ENCODE data around the gene SRSF11. TPM values are rescaled to one million over a fixed set of nuclear protein-coding genes. Genes with fewer than 3 reads are reported as not detected.

SRSF11 gene
- total and polyA plus RNA-seq, 5 donors from 2014 or later, result 83.7 to 332 (median 109) TPM

DNA sequence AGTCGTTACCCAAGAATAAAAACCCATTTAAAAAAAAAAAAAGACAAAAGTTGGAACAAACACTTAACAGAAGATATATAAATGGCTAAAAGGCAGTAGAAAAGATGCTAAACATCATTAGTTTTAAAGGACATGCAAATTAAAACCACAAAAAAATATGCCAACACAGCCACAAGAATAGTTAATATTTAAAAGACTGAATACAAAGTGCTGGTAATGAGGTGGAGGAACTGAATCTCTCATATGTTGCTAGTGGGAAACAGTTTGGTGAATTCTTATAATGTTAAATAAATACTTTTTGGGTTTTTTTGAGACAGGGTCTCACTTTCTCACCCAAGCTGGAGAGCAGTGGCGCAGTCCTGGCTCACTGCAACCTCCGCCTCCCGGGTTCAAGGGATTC is 25.8 kb upstream of the SRSF11 start:
- H3K9me3 Mint-ChIP-seq, result peaks cover 0 to 5% (median 0%) of the 10 kb centered on the region in 7 donors
- Histone ChIP-seq H3K4me3 (ENCODE audit: low read depth, low read length) (no peak overlapping the region), H3K9me3 (ENCODE audit: control insufficient read depth in 2 of 2, low read length in 2 of 2) (no peaks in the 10 kb centered on the region), H3K4me1 (ENCODE audit: control insufficient read depth, insufficient read depth, low read length, poor library complexity, severe bottlenecking) (no peaks in the 10 kb centered on the region), H3K27me3 (ENCODE audit: control insufficient read depth, insufficient read depth, low read length) (no peaks in the 10 kb centered on the region), H3K36me3 (ENCODE audit: control insufficient read depth, insufficient read depth, low read length) (no peaks in the 10 kb centered on the region), H3K27ac (ENCODE audit: insufficient read depth, low read length, poor library complexity, severe bottlenecking) (no peak overlapping the region)
- H3K4me1 Mint-ChIP-seq, result peaks cover 23 to 41% (median 30%) of the 10 kb centered on the region in 4 donors
- DNase-seq, result no peak
- no peaks in the 10 kb centered on the region for H3K27me3 Mint-ChIP-seq
- peak overlapping the region in 1 of 4 donors; percentile 21 for H3K4me3 Mint-ChIP-seq
- ATAC-seq (ENCODE audit: low read depth in 2 of 2), result no peak
- H3K36me3 Mint-ChIP-seq, result peaks cover 7% of the 10 kb centered on the region
- H3K27ac Mint-ChIP-seq, result no peak overlapping the region

- no peaks in the 10 kb centered on the region for H3K27me3 Mint-ChIP-seq
- peaks cover 10% of the 10 kb centered on the region for H3K36me3 Mint-ChIP-seq
- no peak overlapping the region for H3K4me3 ChIP-seq (ENCODE audit: low read depth, low read length)
- H3K4me3 Mint-ChIP-seq, result no peak overlapping the region
- no peak for DNase-seq
- peaks cover 25 to 43% (median 36%) of the 10 kb centered on the region in 4 donors for H3K4me1 Mint-ChIP-seq
- H3K9me3 ChIP-seq (ENCODE audit: control insufficient read depth in 2 of 2, low read length in 2 of 2), result no peaks in the 10 kb centered on the region
- H3K27ac Mint-ChIP-seq, result no peak overlapping the region
- no peaks in the 10 kb centered on the region for H3K4me1 ChIP-seq (ENCODE audit: control insufficient read depth, insufficient read depth, low read length, poor library complexity, severe bottlenecking)
- no peaks in the 10 kb centered on the region for H3K36me3 ChIP-seq (ENCODE audit: control insufficient read depth, insufficient read depth, low read length)
- no peak overlapping the region for H3K27ac ChIP-seq (ENCODE audit: insufficient read depth, low read length, poor library complexity, severe bottlenecking)
- H3K9me3 Mint-ChIP-seq, result peaks cover 0 to 5% (median 0%) of the 10 kb centered on the region in 7 donors
- H3K27me3 ChIP-seq (ENCODE audit: control insufficient read depth, insufficient read depth, low read length), result no peaks in the 10 kb centered on the region
- no peak for ATAC-seq (ENCODE audit: low read depth in 2 of 2)
Measured at GRCh38 chr1:70196333-70196732, 24.8 kb upstream of the SRSF11 start.

GRCh38 chr1:70200065-70200464 is 21.1 kb upstream of the SRSF11 start:
- Mint-ChIP-seq H3K9me3 (no peaks in the 10 kb centered on the region), H3K4me3 (no peak overlapping the region), H3K27me3 (no peaks in the 10 kb centered on the region), H3K36me3 (peaks cover 10% of the 10 kb centered on the region), H3K27ac (no peak overlapping the region), H3K4me1 (peaks cover 43 to 57% (median 53%) of the 10 kb centered on the region in 4 donors)
- DNase-seq (no peak), ATAC-seq (ENCODE audit: low read depth in 2 of 2) (no peak)
- Histone ChIP-seq H3K27ac (ENCODE audit: insufficient read depth, low read length, poor library complexity, severe bottlenecking) (no peak overlapping the region), H3K36me3 (ENCODE audit: control insufficient read depth, insufficient read depth, low read length) (no peaks in the 10 kb centered on the region), H3K4me3 (ENCODE audit: low read depth, low read length) (no peak overlapping the region), H3K4me1 (ENCODE audit: control insufficient read depth, insufficient read depth, low read length, poor library complexity, severe bottlenecking) (peaks cover 17% of the 10 kb centered on the region), H3K9me3 (ENCODE audit: control insufficient read depth in 2 of 2, low read length in 2 of 2) (no peaks in the 10 kb centered on the region), H3K27me3 (ENCODE audit: control insufficient read depth, insufficient read depth, low read length) (no peaks in the 10 kb centered on the region)

GRCh38 chr1:70202173-70202758 is 18.9 kb upstream of the SRSF11 start:
- no peak overlapping the region for H3K27ac ChIP-seq (ENCODE audit: insufficient read depth, low read length, poor library complexity, severe bottlenecking)
- no peak for DNase-seq
- ATAC-seq (ENCODE audit: low read depth in 2 of 2), result no peak
- no peaks in the 10 kb centered on the region for H3K27me3 Mint-ChIP-seq
- H3K27me3 ChIP-seq (ENCODE audit: control insufficient read depth, insufficient read depth, low read length), result no peaks in the 10 kb centered on the region
- no peak overlapping the region for H3K4me3 ChIP-seq (ENCODE audit: low read depth, low read length)
- H3K27ac Mint-ChIP-seq, result no peak overlapping the region
- H3K4me1 Mint-ChIP-seq, result peaks cover 43 to 69% (median 60%) of the 10 kb centered on the region in 4 donors
- H3K4me3 Mint-ChIP-seq, result peak overlapping the region in 2 of 4 donors; percentile 72 to 98
- no peaks in the 10 kb centered on the region for H3K9me3 ChIP-seq (ENCODE audit: control insufficient read depth in 2 of 2, low read length in 2 of 2)
- H3K36me3 Mint-ChIP-seq, result peaks cover 4% of the 10 kb centered on the region
- H3K9me3 Mint-ChIP-seq, result no peaks in the 10 kb centered on the region
- peaks cover 36% of the 10 kb centered on the region for H3K4me1 ChIP-seq (ENCODE audit: control insufficient read depth, insufficient read depth, low read length, poor library complexity, severe bottlenecking)
- H3K36me3 ChIP-seq (ENCODE audit: control insufficient read depth, insufficient read depth, low read length), result no peaks in the 10 kb centered on the region

DNA sequence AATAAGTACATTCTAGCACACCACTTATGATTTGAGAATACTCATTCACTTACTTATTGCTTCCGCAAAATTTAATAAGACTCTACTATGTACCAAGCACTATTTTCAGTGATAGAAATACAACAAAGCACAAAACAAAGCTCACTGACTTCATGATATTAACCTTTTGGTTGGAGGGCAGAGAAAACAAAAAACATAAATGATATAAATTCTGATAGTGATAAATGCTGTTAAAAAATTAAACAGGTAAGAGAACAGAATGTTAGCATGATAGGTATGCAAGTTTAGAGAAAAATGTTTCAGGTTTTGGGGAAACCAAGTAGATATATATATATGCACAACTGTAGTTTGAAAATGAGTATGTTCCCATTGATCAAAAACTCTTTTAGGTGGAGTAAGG is 17.0 kb upstream of the SRSF11 start:
- peak overlapping the region; percentile 97 to 99 (median 98) for H3K4me3 Mint-ChIP-seq
- peaks cover 6% of the 10 kb centered on the region for H3K36me3 Mint-ChIP-seq
- Histone ChIP-seq H3K36me3 (ENCODE audit: control insufficient read depth, insufficient read depth, low read length) (peaks cover 6% of the 10 kb centered on the region), H3K4me3 (ENCODE audit: low read depth, low read length) (peak overlapping the region; percentile 99), H3K27ac (ENCODE audit: insufficient read depth, low read length, poor library complexity, severe bottlenecking) (no peak overlapping the region), H3K4me1 (ENCODE audit: control insufficient read depth, insufficient read depth, low read length, poor library complexity, severe bottlenecking) (peaks cover 51% of the 10 kb centered on the region), H3K27me3 (ENCODE audit: control insufficient read depth, insufficient read depth, low read length) (no peaks in the 10 kb centered on the region), H3K9me3 (ENCODE audit: control insufficient read depth in 2 of 2, low read length in 2 of 2) (no peaks in the 10 kb centered on the region)
- peak overlapping the region in 2 of 3 donors; percentile 99 to 100 for H3K27ac Mint-ChIP-seq
- DNase-seq, result no peak
- no peak for ATAC-seq (ENCODE audit: low read depth in 2 of 2)
- peaks cover 44 to 80% (median 64%) of the 10 kb centered on the region in 4 donors for H3K4me1 Mint-ChIP-seq
- no peaks in the 10 kb centered on the region for H3K9me3 Mint-ChIP-seq
- no peaks in the 10 kb centered on the region for H3K27me3 Mint-ChIP-seq

GRCh38 chr1:70204600-70204999 is 16.6 kb upstream of the SRSF11 start:
- H3K4me3 Mint-ChIP-seq, result peak overlapping the region; percentile 97 to 99 (median 98)
- no peaks in the 10 kb centered on the region for H3K27me3 ChIP-seq (ENCODE audit: control insufficient read depth, insufficient read depth, low read length)
- H3K36me3 ChIP-seq (ENCODE audit: control insufficient read depth, insufficient read depth, low read length), result peaks cover 6% of the 10 kb centered on the region
- peaks cover 51% of the 10 kb centered on the region for H3K4me1 ChIP-seq (ENCODE audit: control insufficient read depth, insufficient read depth, low read length, poor library complexity, severe bottlenecking)
- peaks cover 9% of the 10 kb centered on the region for H3K36me3 Mint-ChIP-seq
- H3K27ac Mint-ChIP-seq, result peak overlapping the region; percentile 72 to 100 (median 99)
- no peaks in the 10 kb centered on the region for H3K9me3 ChIP-seq (ENCODE audit: control insufficient read depth in 2 of 2, low read length in 2 of 2)
- no peak for ATAC-seq (ENCODE audit: low read depth in 2 of 2)
- no peaks in the 10 kb centered on the region for H3K9me3 Mint-ChIP-seq
- H3K4me1 Mint-ChIP-seq, result peaks cover 44 to 81% (median 62%) of the 10 kb centered on the region in 4 donors
- DNase-seq, result peak in 1 of 3 donors; percentile 26
- peak overlapping the region; percentile 99 for H3K4me3 ChIP-seq (ENCODE audit: low read depth, low read length)
- H3K27me3 Mint-ChIP-seq, result no peaks in the 10 kb centered on the region
- H3K27ac ChIP-seq (ENCODE audit: insufficient read depth, low read length, poor library complexity, severe bottlenecking), result peak overlapping the region; percentile 93

GRCh38 chr1:70205071-70205433 is 16.1 kb upstream of the SRSF11 start:
- Mint-ChIP-seq H3K4me3 (peak overlapping the region; percentile 97 to 99 (median 98)), H3K27ac (peak overlapping the region; percentile 99 to 100 (median 99)), H3K27me3 (no peaks in the 10 kb centered on the region), H3K36me3 (peaks cover 12% of the 10 kb centered on the region), H3K9me3 (no peaks in the 10 kb centered on the region), H3K4me1 (peaks cover 45 to 85% (median 66%) of the 10 kb centered on the region in 4 donors)
- Histone ChIP-seq H3K36me3 (ENCODE audit: control insufficient read depth, insufficient read depth, low read length) (peaks cover 6% of the 10 kb centered on the region), H3K4me3 (ENCODE audit: low read depth, low read length) (peak overlapping the region; percentile 99), H3K27me3 (ENCODE audit: control insufficient read depth, insufficient read depth, low read length) (no peaks in the 10 kb centered on the region), H3K9me3 (ENCODE audit: control insufficient read depth in 2 of 2, low read length in 2 of 2) (no peaks in the 10 kb centered on the region), H3K27ac (ENCODE audit: insufficient read depth, low read length, poor library complexity, severe bottlenecking) (peak overlapping the region; percentile 93), H3K4me1 (ENCODE audit: control insufficient read depth, insufficient read depth, low read length, poor library complexity, severe bottlenecking) (peaks cover 51% of the 10 kb centered on the region)
- no peak for ATAC-seq (ENCODE audit: low read depth in 2 of 2)
- no peak for DNase-seq

Data from CD4-positive, CD25-positive, alpha-beta regulatory T cell (primary cell).